ENCODE measurements around the gene MCOLN2. TPM values are rescaled to one million over a fixed set of nuclear protein-coding genes. Genes with fewer than 3 reads are reported as not detected.

Gene MCOLN2
- total RNA-seq, 1 donor from 2014 or later, result not detected

DNA sequence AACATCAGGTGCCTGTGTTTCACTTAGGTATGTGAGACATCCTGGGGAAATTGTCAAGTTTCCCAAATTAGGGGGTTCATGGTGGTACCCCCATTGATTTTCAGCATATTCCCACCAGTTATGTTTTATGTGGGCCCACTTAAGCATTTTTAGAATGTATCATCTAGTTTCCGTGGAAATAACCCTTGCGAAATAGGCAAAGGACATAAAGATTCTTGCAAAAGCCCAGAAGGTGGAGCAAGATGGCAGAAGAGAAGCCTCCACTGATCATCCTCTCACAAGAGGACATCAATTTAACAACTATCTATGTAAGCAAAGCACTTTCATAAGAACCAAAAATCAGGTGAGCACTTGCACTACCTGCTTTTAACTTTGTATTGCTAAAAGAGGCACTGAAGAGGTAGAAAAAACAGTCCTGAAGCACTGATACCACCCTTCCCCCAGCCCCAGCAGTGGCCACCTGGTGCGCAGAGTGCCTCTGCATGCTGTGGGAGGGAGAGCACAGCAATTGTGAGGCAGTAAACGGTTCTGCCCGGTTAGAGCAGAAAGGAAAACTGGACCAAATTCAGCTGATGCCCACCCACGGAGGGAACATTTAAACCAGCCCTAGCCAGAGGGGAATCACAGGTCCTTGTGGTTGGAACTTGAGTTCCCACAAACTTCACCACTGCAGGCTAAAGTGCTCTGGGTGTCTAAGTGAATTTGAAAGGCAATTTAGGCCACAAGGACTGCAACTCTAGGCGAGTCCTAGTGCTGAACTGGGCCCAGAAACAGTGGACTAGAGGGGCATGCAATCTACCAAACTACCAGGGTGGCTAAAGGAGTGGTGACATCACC, 23.2 kb downstream of the MCOLN2 start:
- peaks cover 12% of the 10 kb centered on the region for H3K9me3 Mint-ChIP-seq (ENCODE audit: unreplicated experiment)
- H3K27ac Mint-ChIP-seq (ENCODE audit: unreplicated experiment), result no peak overlapping the region
- H3K4me3 Mint-ChIP-seq (ENCODE audit: unreplicated experiment), result no peak overlapping the region
- DNase-seq (ENCODE audit: extremely low spot score, unreplicated experiment), result no peak
- peaks cover 66% of the 10 kb centered on the region for H3K27me3 Mint-ChIP-seq (ENCODE audit: unreplicated experiment)
- TF ChIP-seq, protein P1, sequence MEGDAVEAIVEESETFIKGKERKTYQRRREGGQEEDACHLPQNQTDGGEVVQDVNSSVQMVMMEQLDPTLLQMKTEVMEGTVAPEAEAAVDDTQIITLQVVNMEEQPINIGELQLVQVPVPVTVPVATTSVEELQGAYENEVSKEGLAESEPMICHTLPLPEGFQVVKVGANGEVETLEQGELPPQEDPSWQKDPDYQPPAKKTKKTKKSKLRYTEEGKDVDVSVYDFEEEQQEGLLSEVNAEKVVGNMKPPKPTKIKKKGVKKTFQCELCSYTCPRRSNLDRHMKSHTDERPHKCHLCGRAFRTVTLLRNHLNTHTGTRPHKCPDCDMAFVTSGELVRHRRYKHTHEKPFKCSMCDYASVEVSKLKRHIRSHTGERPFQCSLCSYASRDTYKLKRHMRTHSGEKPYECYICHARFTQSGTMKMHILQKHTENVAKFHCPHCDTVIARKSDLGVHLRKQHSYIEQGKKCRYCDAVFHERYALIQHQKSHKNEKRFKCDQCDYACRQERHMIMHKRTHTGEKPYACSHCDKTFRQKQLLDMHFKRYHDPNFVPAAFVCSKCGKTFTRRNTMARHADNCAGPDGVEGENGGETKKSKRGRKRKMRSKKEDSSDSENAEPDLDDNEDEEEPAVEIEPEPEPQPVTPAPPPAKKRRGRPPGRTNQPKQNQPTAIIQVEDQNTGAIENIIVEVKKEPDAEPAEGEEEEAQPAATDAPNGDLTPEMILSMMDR (IDR thresholded peaks at IDR 0.05), result no peak
- H3K4me1 Mint-ChIP-seq (ENCODE audit: unreplicated experiment), result peaks cover 11% of the 10 kb centered on the region
- peaks cover 3% of the 10 kb centered on the region for H3K36me3 Mint-ChIP-seq (ENCODE audit: unreplicated experiment)

DNA sequence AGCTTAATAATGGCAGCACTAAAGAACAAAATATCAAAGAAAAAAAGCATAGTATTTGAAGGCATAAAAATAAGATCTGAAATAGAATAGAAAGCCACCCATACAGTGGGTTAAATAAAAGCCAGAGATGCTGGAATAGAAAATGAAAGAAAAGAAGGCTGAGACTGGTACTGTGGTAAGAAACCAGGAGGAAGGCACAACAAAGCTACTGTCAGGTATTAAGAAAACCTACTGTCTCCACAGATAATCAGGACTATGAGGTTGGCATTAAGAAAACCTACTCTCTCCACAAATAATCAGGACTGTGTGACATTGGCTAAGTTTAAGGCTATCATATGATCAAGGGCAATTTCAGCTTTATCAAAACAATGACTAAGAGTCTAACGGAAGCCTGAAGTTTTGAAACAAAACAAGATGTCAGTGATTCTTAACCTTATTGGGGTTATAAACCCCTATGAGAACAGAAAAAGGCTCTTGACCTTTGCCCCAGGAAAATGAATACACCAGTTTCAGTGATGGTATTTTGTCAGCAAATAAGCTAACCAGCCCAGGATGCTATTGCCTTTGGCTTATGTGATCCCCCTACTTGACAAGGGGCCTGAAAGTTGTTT, 24.4 kb downstream of the MCOLN2 start:
- no peak for DNase-seq (ENCODE audit: extremely low spot score, unreplicated experiment)
- Mint-ChIP-seq H3K27ac (ENCODE audit: unreplicated experiment) (no peak overlapping the region), H3K4me3 (ENCODE audit: unreplicated experiment) (no peak overlapping the region)

DNA sequence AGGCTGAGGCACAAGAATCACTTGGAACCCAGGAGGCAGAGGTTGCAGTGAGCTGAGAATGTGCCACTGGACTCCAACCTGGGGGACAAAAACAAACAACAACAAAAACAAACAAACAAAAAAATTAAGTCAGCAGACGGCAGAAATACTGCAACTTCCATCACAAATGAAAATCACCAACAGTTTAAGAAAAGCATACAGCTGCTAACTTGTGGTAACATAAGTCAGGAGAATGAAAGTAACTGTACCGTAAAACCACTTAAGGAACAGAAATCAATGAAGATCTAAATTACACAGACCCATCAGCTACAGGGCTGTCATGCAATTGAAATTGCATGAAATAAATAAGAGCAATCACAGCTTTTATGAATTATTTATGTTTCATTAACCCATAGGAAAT, 25.0 kb downstream of the MCOLN2 start:
- H3K4me3 Mint-ChIP-seq (ENCODE audit: unreplicated experiment), result no peak overlapping the region
- peaks cover 2% of the 10 kb centered on the region for H3K36me3 Mint-ChIP-seq (ENCODE audit: unreplicated experiment)
- no peak for DNase-seq (ENCODE audit: extremely low spot score, unreplicated experiment)
- peaks cover 1% of the 10 kb centered on the region for H3K9me3 Mint-ChIP-seq (ENCODE audit: unreplicated experiment)
- H3K27me3 Mint-ChIP-seq (ENCODE audit: unreplicated experiment), result peaks cover 59% of the 10 kb centered on the region
- TF ChIP-seq, protein P1 (IDR thresholded peaks at IDR 0.05), result no peak
- H3K27ac Mint-ChIP-seq (ENCODE audit: unreplicated experiment), result no peak overlapping the region
- H3K4me1 Mint-ChIP-seq (ENCODE audit: unreplicated experiment), result peaks cover 11% of the 10 kb centered on the region

More for the DNA sequence above, 24.4 kb downstream of the MCOLN2 start:
- Mint-ChIP-seq H3K9me3 (ENCODE audit: unreplicated experiment) (peaks cover 6% of the 10 kb centered on the region), H3K36me3 (ENCODE audit: unreplicated experiment) (peaks cover 3% of the 10 kb centered on the region), H3K27me3 (ENCODE audit: unreplicated experiment) (peaks cover 64% of the 10 kb centered on the region), H3K4me1 (ENCODE audit: unreplicated experiment) (peaks cover 11% of the 10 kb centered on the region)
- TF ChIP-seq, protein P1 (IDR thresholded peaks at IDR 0.05), result no peak

DNA sequence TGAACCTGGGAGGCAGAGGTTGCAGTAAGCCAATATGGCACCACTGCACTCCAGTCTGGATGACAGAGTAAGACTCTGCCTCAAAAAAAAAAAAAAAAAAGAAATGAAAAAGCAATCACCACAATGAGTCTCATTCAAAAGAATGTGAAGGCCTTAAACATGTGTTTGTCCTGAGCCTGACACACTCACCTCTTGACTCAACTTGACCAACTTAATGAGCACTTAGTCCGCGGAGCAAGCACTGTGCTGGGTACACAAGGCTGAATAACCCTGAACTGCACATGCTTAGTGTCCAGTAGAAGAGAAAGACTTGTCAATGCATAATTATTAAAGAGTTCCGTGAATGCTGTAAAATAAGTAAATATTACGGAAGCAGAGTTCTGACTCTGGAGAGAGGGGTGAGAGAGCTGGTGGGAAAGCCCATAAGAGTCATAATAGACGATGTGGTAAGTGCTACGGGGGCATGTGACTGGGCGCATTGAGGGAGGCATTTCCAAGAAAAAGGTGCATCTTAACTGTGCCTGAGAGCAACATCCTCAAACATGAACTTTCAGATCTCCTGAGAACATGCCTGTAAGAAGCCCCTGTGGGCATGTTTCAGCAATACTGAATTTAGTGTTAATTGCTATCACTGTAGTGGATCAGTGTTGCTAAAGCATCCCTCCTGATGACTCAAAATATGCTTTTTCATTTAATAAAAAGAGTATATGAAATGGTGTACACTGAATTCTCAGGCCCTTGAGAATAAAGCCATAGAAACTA, 27.2 kb downstream of the MCOLN2 start:
- Mint-ChIP-seq H3K27ac (ENCODE audit: unreplicated experiment) (no peak overlapping the region), H3K4me1 (ENCODE audit: unreplicated experiment) (peaks cover 11% of the 10 kb centered on the region), H3K9me3 (ENCODE audit: unreplicated experiment) (no peaks in the 10 kb centered on the region), H3K36me3 (ENCODE audit: unreplicated experiment) (no peaks in the 10 kb centered on the region), H3K4me3 (ENCODE audit: unreplicated experiment) (no peak overlapping the region), H3K27me3 (ENCODE audit: unreplicated experiment) (peaks cover 51% of the 10 kb centered on the region)
- TF ChIP-seq, protein P1 (IDR thresholded peaks at IDR 0.05), result no peak
- no peak for DNase-seq (ENCODE audit: extremely low spot score, unreplicated experiment)
